GM19467 (cell line): Measurements from ENCODE around the gene BNIP3.
"Not testable (repeated sequence)": the region's sequence is repeated elsewhere in the genome, so short reads cannot be mapped to it uniquely, and the experiment has no call there.

Experiments
- ATAC-seq: cut with Tn5 transposase; IDR thresholded peaks from one replicate; pipeline ENCODE4 v1.9.1; 2021; ENCODE audit warnings: mild to moderate bottlenecking, moderate library complexity; ENCODE audit not compliant: unreplicated experiment

BNIP3 gene

GRCh38 chr10:131930586-131931330, 51.0 kb downstream of the BNIP3 start:
- no peak for ATAC-seq

DNA sequence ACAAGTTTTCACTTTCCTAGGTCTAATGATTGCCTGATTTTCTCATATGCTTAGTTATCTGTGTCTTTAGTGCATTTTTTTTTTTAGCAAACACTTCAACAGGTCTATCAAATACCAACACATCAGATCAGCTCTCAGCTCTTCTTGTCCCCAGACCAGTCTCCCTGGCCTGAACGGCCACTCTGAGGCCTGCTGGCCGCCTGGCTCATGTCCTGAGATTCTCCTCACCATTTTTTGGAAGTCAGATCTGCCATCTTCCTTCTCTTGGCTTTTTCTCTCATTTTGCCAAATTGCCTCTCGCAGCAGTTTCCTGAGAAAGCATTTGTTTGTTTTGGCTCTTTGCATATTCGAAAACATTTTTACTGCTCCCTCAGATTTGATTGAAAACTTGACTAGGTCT, 51.6 kb downstream of the BNIP3 start:
- ATAC-seq, result no peak

- ATAC-seq, result no peak
Observed at GRCh38 chr10:131929122-131929845, 52.4 kb downstream of the BNIP3 start.

- peak; percentile 74 for ATAC-seq
Observed at GRCh38 chr10:131928248-131929095, 53.3 kb downstream of the BNIP3 start.

DNA sequence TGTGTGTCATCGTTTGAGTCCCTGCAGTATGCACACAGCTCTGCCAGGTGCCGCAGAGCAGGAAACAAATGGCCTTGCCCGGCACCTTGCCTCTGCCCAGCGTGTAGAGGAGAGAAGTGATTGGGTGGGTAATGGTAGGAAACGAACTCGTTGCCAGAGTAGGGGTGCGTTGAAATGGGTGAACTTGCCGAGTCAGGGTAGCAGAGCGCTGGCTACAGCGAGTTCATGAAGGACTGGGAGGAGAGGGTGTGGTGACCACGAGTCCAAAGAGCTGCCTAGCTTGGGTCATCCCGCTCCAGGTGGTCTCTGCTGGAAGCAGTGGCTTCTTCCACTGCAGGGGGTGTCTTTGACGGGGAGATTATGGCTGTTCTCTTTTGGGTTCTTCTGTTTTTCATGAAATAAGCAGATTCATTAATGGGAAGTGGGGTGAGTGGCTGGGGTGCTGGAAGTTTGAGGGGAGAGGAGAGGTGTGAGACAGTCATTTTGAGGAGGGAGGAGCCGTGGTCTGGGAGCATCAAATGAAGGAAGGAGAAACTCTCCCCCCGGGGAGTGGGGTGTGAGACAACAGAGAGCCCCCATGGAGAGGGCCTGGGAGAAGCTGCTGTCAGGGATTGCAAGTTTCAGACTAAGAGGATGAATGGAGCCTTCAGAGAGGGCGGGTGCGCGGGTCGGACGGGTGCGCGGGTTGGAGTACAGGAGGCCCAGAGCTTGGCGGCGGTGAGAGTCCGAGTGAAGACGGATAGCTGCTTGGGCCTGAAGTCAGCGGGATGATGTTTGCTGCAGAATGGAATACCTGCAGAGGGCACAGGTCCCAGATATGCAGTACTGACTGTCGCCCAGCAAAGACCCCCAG, 54.8 kb downstream of the BNIP3 start:
- no peak for ATAC-seq

GRCh38 chr10:131926253-131926652, 55.5 kb downstream of the BNIP3 start:
- ATAC-seq, result no peak

DNA sequence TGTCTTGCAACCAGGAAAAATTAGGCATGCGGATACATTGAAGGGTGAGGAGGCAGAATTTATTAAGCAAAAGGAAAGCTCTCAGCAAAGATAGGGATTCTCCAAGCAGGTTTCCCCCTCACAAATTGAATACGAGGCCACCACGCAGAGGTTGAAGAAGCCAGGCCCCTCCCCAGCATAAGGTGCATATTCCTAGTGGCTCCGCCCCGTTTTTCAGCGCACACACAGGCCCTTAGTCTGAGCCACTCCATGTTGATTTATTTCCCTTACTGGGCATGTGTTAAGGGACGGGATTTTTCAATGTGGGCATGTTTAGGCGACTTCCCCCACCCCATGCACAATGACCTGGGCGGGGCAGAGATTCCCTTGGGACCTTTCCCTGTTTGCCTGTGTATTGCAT, 56.0 kb downstream of the BNIP3 start:
- no peak for ATAC-seq

DNA sequence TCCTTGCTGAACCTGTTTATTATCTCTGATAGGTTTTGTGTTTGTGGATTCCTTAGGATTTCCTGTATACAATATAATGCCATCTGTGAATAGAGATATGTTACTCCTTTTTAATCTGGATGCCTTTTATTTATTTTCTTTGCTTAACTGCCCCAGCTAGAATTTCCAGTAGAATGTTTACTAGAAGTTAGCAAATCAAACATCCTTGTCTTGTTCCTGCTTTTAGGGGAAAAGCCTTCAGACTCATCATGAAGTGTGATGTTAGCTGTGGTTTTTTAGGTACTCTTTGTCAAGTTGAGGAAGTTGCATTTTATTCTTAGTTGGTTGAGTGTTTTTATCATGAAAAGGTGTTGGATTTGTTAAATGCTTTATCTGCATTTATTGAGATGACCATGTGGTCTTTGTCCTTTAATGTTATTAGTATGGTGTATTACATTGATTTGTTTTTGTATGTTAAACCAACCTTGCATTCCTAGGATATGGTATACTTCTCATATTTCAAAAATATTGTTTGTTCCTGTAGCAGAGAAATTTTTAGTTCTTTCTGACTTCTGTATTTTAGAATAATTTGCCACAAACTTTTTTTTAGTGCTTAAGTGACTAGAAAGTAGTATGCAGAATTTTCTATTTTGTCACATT, 56.6 kb downstream of the BNIP3 start:
- ATAC-seq, result no peak

DNA sequence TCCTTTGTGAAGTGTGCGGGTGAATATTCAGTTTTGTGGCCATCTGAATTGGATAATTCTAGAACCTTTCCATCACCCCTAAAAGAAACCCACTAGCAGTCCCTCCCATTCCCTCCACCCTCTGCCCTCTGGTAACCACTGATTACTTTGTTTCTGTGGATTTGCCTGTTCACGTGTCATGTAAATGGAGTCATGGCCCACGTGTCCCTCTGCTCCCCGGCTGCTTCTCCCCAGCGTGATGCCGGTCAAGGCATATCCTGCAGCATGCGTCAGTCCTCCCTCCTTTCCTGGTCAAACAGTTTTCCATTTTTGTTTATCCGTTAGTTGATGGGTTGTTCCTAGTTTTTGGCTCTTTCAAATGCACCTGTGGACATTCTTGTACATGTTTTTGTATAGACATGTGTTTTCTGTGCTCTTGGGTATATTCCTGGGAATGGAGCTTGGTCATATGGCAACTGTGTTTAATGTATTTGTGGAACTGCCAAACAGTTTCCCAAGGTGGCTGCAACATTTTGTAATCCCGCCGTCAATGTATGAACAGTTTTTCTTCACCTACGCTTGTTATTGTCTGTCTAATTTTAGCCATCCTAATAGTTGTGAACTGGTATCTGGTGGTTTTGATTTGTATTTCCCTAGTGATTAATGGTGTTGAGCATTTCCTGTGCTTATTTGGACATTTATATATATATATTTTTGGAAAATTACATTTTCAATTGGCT, 58.5 kb downstream of the BNIP3 start:
- no peak for ATAC-seq

GRCh38 chr10:131921184-131921583, 60.5 kb downstream of the BNIP3 start:
- no peak for ATAC-seq

DNA sequence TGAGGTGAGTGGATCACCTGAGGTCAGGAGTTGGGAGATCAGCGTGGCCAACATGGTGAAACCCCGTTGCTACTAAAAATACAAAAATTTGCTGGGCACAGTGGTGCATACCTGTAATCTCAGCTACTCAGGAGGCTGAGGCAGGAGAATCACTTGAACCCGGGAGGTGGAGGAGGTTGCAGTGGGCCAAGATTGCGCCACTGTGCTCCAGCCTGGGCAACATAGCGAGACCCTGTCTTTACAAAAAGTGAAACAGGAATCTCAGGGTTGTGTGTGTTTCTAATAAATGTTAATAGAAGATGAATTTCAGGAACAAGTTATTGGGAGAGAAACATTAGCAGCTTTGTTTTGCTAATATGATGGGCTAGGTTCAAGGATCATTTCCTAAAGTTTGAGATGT, 61.0 kb downstream of the BNIP3 start:
- no peak for ATAC-seq

DNA sequence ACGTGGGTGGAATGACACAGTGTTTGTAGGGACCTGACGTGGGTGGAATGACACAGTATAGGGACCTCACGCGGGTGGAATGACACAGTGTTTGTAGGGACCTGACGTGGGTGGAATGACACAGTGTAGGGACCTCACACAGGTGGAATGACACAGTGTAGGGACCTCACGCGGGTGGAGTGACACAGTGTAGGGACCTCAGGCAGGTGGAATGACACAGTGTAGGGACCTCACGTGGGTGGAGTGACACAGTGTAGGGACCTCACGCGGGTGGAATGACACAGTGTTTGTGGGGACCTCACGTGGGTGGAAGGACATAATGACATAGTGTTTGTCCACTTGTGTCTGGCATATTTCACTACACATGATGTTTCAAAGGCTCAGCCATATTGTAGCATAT, 61.6 kb downstream of the BNIP3 start:
- ATAC-seq, result no peak

GRCh38 chr10:131919461-131919860, 62.3 kb downstream of the BNIP3 start:
- ATAC-seq, result not testable (repeated sequence)
